Sigmoid colon (tissue), 7 donors: ENCODE measurements around the gene NID2. TPM values are rescaled to one million over a fixed set of nuclear protein-coding genes. Genes with fewer than 3 reads are reported as not detected.

Experiments
- DNase-seq: peaks from one replicate; pipeline ENCODE4 v3.0.0-alpha.2; 2019
- H3K27ac ChIP-seq, 4 donors: fragments of 200-600 bp; sonication (generic); one replicate each; pipeline ENCODE4 v1.5.1; 2016 to 2019; ENCODE audit warnings: mild to moderate bottlenecking in 1 of 4
- H3K27me3 ChIP-seq, 3 donors: fragments of 200-600 bp; sonication (generic); one replicate each; pipeline ENCODE4 v1.5.1; 2019; ENCODE audit warnings: mild to moderate bottlenecking in 1 of 3
- H3K36me3 ChIP-seq, 4 donors: fragments of 200-600 bp; sonication (generic); one replicate each; pipeline ENCODE4 v1.5.1; 2016 to 2019
- H3K4me1 ChIP-seq, 4 donors: fragments of 200-600 bp; sonication (generic); one replicate each; pipeline ENCODE4 v1.5.1; 2017 to 2019
- H3K4me3 ChIP-seq, 4 donors: fragments of 200-600 bp; sonication (generic); one replicate each; pipeline ENCODE4 v1.5.1; 2017 to 2019; ENCODE audit warnings: mild to moderate bottlenecking in 2 of 4, moderate library complexity in 1 of 4
- H3K9me3 ChIP-seq, 4 donors: fragments of 200-600 bp in 3 of 4; sonication (generic) in 3 of 4; one replicate each; pipeline versions ENCODE4 v1.5.1 to v1.6.1; 2013 to 2019
- CTCF ChIP-seq, 4 experiments: fragments of 450-650 bp in 3 of 4; fragments of 200-600 bp in 1 of 4; IDR thresholded peaks; one replicate each; pipeline ENCODE4 v1.5.1; 2016 to 2019; ENCODE audit warnings: antibody characterized with exemption in 4 of 4, mild to moderate bottlenecking in 3 of 4, moderate library complexity in 2 of 4
- EP300 ChIP-seq, 4 donors: sonication (generic); formaldehyde crosslinking; IDR thresholded peaks; one replicate each; pipeline ENCODE4 v1.6.1; 2017; ENCODE audit warnings: antibody characterized with exemption in 4 of 4
- POLR2A ChIP-seq, 2 donors: fragments of 450-650 bp; IDR thresholded peaks; one replicate each; pipeline ENCODE4 v1.6.1; 2016; ENCODE audit warnings: antibody characterized with exemption in 2 of 2, mild to moderate bottlenecking in 2 of 2, moderate library complexity in 2 of 2
- POLR2AphosphoS5 ChIP-seq, 4 donors: sonication (generic); formaldehyde crosslinking; IDR thresholded peaks; one replicate each; pipeline ENCODE4 v1.6.1; 2017; ENCODE audit warnings: antibody characterized with exemption in 4 of 4
- WGBS, 2 donors: extraction: QIAGEN DNeasy Blood & Tissue Kit; methylation state at CpG; one replicate each; pipeline ENCODE4 v1.1.7; 2013; 5-methylcytosine and 5-hydroxymethylcytosine counted together
- intact Hi-C: fragments of 100-400 bp; cut with DNase I; formaldehyde crosslinking; loops from one replicate; pipeline ENCODE4 v1.15.1; 2023
- polyA plus RNA-seq, 3 donors: library from polyadenylated mRNA; stranded (reverse); fragments of 200-250 nt; gene quantifications; one replicate each; pipeline ENCODE4 v1.2.3, GENCODE V29; 2013
- total RNA-seq, 4 donors: library from RNA; depleted of rRNA; stranded (reverse); fragments of >200 nt; gene quantifications; one replicate each; pipeline ENCODE4 v1.1.0, GENCODE V29; 2016
- donor health status: healthy with polysubstance abuse.
- donor health status: Bipolar disorder and iron deficiency.
- donor health status: healthy.

Gene NID2
- total and polyA plus RNA-seq, 7 donors: 0.46 to 52.9 (median 26.4) TPM

DNA sequence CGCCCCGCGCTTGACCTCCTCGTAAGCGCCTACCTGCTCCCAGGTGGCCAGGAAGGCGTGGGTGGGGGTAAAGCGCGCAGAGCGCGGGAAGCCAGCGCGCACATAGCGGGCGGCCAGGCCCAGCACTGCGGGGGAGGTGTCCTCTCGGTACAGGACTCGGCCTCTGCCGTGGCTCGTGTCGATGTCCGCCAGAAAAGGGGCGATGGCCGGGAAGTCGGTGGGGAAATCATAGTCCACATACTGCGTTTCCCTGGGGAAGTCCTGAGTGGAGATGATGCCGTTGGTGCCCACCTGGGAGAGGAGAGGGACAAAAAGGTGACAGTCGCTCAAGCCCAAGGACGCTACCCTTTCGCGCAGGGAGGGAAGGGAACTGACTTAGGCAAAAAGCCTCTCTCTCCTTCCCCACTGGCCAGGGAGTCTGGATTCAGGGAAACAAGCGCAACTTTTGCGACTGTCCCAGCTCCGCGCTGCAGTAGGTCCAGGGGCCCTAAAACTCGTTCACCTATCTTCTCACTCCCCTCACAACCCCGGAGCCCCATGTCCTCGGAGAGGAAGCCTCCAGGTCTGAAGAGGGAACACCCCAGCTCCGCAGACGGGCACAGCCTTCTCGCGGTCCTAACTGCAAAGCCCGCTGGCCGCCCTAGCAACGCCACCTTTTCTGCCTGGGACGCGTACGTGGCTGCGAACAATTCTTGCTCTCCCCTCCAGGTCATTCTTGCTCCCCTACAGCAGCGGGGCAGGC lies 815 bp downstream of the NID2 start:
- H3K27ac ChIP-seq: peak overlapping the region; percentile 89 to 93 (median 92)
- H3K4me3 ChIP-seq: peak overlapping the region; percentile 53 to 89 (median 84)
- no peaks in the 10 kb centered on the region for H3K27me3 ChIP-seq
- TF ChIP-seq POLR2A (IDR thresholded peaks at IDR 0.05) (no peak), POLR2AphosphoS5 (IDR thresholded peaks at IDR 0.05) (peak in 3 of 4 donors; percentile 1 to 30 (median 22)), EP300 (IDR thresholded peaks at IDR 0.05) (no peak), CTCF (IDR thresholded peaks at IDR 0.05) (no peak)
- no peaks in the 10 kb centered on the region for H3K36me3 ChIP-seq
- intact Hi-C loops: loop anchor here (2.0 kb wide), 3 partner anchors 25 to 71 kb away; no protein-coding TSS in a partner anchor
- WGBS, 2 donors: 1 to 3% methylated on average over 49 of the region's 49 CpGs
- H3K9me3 ChIP-seq: no peaks in the 10 kb centered on the region
- H3K4me1 ChIP-seq: peaks cover 0 to 43% (median 34%) of the 10 kb centered on the region in 4 donors
- peak; percentile 74 for DNase-seq

- peaks cover 0 to 69% (median 65%) of the 10 kb centered on the region in 4 donors for H3K4me1 ChIP-seq
- DNase-seq: no peak
- intact Hi-C loops: no loop called here
These were observed 4.7 kb downstream of the NID2 start for GRCh38 chr14:52064174-52064573.

GRCh38 chr14:52063052-52063462 lies 5.8 kb downstream of the NID2 start:
- Histone ChIP-seq H3K4me1 (peaks cover 0 to 81% (median 72%) of the 10 kb centered on the region in 4 donors), H3K27me3 (no peaks in the 10 kb centered on the region), H3K36me3 (no peaks in the 10 kb centered on the region), H3K4me3 (no peak overlapping the region), H3K27ac (peak overlapping the region in 3 of 4 donors; percentile 73 to 80 (median 76)), H3K9me3 (no peaks in the 10 kb centered on the region)
- TF ChIP-seq POLR2A (IDR thresholded peaks at IDR 0.05) (no peak), POLR2AphosphoS5 (IDR thresholded peaks at IDR 0.05) (peak in 1 of 4 donors; percentile 13)
- intact Hi-C loops: no loop called here
- WGBS, 2 donors: 43 to 61% methylated on average over 2 of the region's 2 CpGs
- no peak for DNase-seq

More at GRCh38 chr14:52064174-52064573, 4.7 kb downstream of the NID2 start:
- Histone ChIP-seq H3K9me3 (no peaks in the 10 kb centered on the region), H3K4me3 (no peak overlapping the region), H3K27ac (peak overlapping the region in 2 of 4 donors; percentile 14 to 80), H3K36me3 (no peaks in the 10 kb centered on the region), H3K27me3 (no peaks in the 10 kb centered on the region)
- no peak for TF ChIP-seq EP300 (IDR thresholded peaks at IDR 0.05)
- TF ChIP-seq CTCF (IDR thresholded peaks at IDR 0.05): no peak
- TF ChIP-seq POLR2AphosphoS5 (IDR thresholded peaks at IDR 0.05): no peak
- 92 to 98% methylated on average over 2 of the region's 2 CpGs for WGBS, 2 donors

DNA sequence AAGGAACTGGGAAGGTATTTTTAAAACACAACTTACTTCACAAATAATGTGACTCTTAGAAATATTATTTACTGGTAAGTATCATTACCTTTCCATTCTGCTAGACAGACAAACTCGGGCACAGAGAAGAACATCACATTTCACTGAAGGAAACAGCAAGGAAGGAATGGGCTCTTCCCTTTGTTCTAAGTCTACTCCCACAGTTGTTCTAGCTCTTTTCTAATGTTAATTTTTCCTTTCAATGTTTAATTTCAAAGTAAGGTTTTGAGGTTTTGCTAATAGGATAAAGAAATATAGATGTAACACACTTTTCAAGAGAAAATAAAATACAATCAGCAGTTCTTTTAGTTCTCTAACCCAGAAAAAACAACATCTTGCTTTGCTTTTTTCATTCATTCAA lies 7.0 kb downstream of the NID2 start:
- H3K27ac ChIP-seq: peak overlapping the region; percentile 62 to 80 (median 74)
- intact Hi-C loops: no loop called here
- DNase-seq: no peak
- TF ChIP-seq EP300 (IDR thresholded peaks at IDR 0.05) (no peak), POLR2A (IDR thresholded peaks at IDR 0.05) (no peak), CTCF (IDR thresholded peaks at IDR 0.05) (no peak), POLR2AphosphoS5 (IDR thresholded peaks at IDR 0.05) (no peak)
- WGBS, 2 donors: 81% methylated on average over 1 of the region's 1 CpG
- H3K4me1 ChIP-seq: peaks cover 0 to 73% (median 64%) of the 10 kb centered on the region in 4 donors
- H3K27me3 ChIP-seq: no peaks in the 10 kb centered on the region
- peaks cover 0 to 4% (median 0%) of the 10 kb centered on the region in 4 donors for H3K36me3 ChIP-seq
- no peak overlapping the region for H3K4me3 ChIP-seq
- H3K9me3 ChIP-seq: no peaks in the 10 kb centered on the region

GRCh38 chr14:52061390-52061789 lies 7.5 kb downstream of the NID2 start:
- no peaks in the 10 kb centered on the region for H3K27me3 ChIP-seq
- H3K9me3 ChIP-seq: no peaks in the 10 kb centered on the region
- H3K4me3 ChIP-seq: no peak overlapping the region
- 74 to 76% methylated on average over 5 of the region's 5 CpGs for WGBS, 2 donors
- H3K4me1 ChIP-seq: peaks cover 0 to 68% (median 61%) of the 10 kb centered on the region in 4 donors
- TF ChIP-seq POLR2AphosphoS5 (IDR thresholded peaks at IDR 0.05) (peak in 3 of 4 donors; percentile 54 to 77 (median 70)), POLR2A (IDR thresholded peaks at IDR 0.05) (no peak), EP300 (IDR thresholded peaks at IDR 0.05) (no peak)
- intact Hi-C loops: no loop called here
- peak overlapping the region; percentile 62 to 80 (median 74) for H3K27ac ChIP-seq
- H3K36me3 ChIP-seq: peaks cover 0 to 4% (median 0%) of the 10 kb centered on the region in 4 donors
- peak; percentile 74 for DNase-seq
